ENCODE results near the gene STAP1. TPM values are rescaled to one million over a fixed set of nuclear protein-coding genes. Genes with fewer than 3 reads are reported as not detected.

The STAP1 gene
- total RNA-seq, 1 experiment from 2014 or later, result not detected

DNA sequence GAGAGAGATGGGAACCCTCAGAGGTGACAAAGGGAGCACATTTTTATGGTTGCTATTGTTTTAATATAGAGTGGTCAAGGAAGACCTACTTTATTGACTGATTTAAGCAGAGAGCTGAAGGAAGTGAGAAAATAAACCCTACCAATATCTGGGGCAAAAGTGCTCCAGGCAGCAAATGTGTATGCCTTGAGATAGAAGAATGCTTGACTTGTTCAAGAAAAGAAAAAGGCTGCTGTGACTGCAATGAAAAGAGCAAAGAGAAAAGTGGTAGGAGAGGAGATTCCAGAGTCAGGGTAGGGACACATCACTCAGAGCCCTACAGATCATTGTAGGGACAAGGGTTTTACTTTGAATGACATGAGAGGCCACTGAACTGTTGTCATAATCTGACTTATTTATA lies 26.0 kb downstream of the STAP1 start:
- no peak for DNase-seq
- H3K27ac Mint-ChIP-seq, result no peak overlapping the region
- no peak overlapping the region for H3K4me3 Mint-ChIP-seq
- Histone ChIP-seq H3T11ph (ENCODE audit: low read length) (no peak overlapping the region), H2AK5ac (ENCODE audit: insufficient read length, low read length) (no peak overlapping the region), H3K4me2 (ENCODE audit: insufficient read depth, insufficient read length, low read length) (no peak overlapping the region), H3K4ac (ENCODE audit: low read depth, low read length) (no peak overlapping the region), H3K27me3 (ENCODE audit: insufficient read depth, low read length) (no peaks in the 10 kb centered on the region), H3K79me2 (ENCODE audit: insufficient read depth, low read length) (no peaks in the 10 kb centered on the region), H2AFZ (ENCODE audit: low read length) (no peak overlapping the region), H2BK12ac (ENCODE audit: insufficient read length, low read depth, low read length) (no peak overlapping the region), H4K5ac (ENCODE audit: insufficient read length, low read depth, low read length) (no peak overlapping the region), H3K79me1 (ENCODE audit: insufficient read depth, low read depth, low read length, poor library complexity, severe bottlenecking) (no peaks in the 10 kb centered on the region), H2BK5ac (ENCODE audit: insufficient read length, low read length) (no peak overlapping the region), H2BK15ac (ENCODE audit: low read depth, low read length) (no peak overlapping the region), H4K20me1 (ENCODE audit: control insufficient read depth, insufficient read depth, insufficient read length) (no peaks in the 10 kb centered on the region), H3K9me3 (ENCODE audit: control insufficient read depth, low read depth, low read length) (no peaks in the 10 kb centered on the region), H2BK20ac (ENCODE audit: low read depth, low read length, poor library complexity, severe bottlenecking) (no peak overlapping the region), H3K27ac (ENCODE audit: insufficient read length, low read depth, low read length) (no peak overlapping the region), H2BK120ac (ENCODE audit: low read depth, low read length, poor library complexity, severe bottlenecking) (no peak overlapping the region), H3K18ac (ENCODE audit: insufficient read length, low read depth, low read length) (no peak overlapping the region), H3K9ac (ENCODE audit: extremely low read depth, insufficient read length, low read length) (no peak overlapping the region), H4K8ac (replicated peaks; ENCODE audit: insufficient read length, low read depth, low read length) (no peak overlapping the region), H3K56ac (ENCODE audit: insufficient read length, low read depth, low read length) (no peak overlapping the region), H4K91ac (ENCODE audit: insufficient read length, low read depth, low read length) (no peak overlapping the region), H3K4me1 (ENCODE audit: insufficient read depth, low read length) (no peaks in the 10 kb centered on the region), H3K14ac (ENCODE audit: insufficient read depth, low read length) (no peak overlapping the region), H3K23ac (ENCODE audit: insufficient read length, low read depth, low read length) (no peak overlapping the region), H3K23me2 (ENCODE audit: insufficient read length, low read depth, low read length, poor library complexity, severe bottlenecking) (no peaks in the 10 kb centered on the region)
- TF ChIP-seq, protein P1, sequence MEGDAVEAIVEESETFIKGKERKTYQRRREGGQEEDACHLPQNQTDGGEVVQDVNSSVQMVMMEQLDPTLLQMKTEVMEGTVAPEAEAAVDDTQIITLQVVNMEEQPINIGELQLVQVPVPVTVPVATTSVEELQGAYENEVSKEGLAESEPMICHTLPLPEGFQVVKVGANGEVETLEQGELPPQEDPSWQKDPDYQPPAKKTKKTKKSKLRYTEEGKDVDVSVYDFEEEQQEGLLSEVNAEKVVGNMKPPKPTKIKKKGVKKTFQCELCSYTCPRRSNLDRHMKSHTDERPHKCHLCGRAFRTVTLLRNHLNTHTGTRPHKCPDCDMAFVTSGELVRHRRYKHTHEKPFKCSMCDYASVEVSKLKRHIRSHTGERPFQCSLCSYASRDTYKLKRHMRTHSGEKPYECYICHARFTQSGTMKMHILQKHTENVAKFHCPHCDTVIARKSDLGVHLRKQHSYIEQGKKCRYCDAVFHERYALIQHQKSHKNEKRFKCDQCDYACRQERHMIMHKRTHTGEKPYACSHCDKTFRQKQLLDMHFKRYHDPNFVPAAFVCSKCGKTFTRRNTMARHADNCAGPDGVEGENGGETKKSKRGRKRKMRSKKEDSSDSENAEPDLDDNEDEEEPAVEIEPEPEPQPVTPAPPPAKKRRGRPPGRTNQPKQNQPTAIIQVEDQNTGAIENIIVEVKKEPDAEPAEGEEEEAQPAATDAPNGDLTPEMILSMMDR (conservative IDR thresholded peaks at IDR 0.05), result no peak
- no peaks in the 10 kb centered on the region for H3K27me3 Mint-ChIP-seq (ENCODE audit: low read depth)
- no peaks in the 10 kb centered on the region for H3K4me1 Mint-ChIP-seq
- no peaks in the 10 kb centered on the region for H3K9me3 Mint-ChIP-seq
- no peaks in the 10 kb centered on the region; a peak in 1 of 7 replicates for H3K36me3 Mint-ChIP-seq (ENCODE audit: insufficient read depth in 1 of 3, low read depth in 3 of 3)
